Stimulated activated CD4-positive, alpha-beta T cell treated with anti-CD3 and anti-CD28 coated beads, TNF-alpha, amount 100 ng/mL, for 48 hours (primary cell): ENCODE measurements around the gene RBMY1F.
"Not testable (repeated sequence)": the region's sequence is repeated elsewhere in the genome, so short reads cannot be mapped to it uniquely, and the experiment has no call there.

Experiments used
- DNase-seq, 3 donors: peaks; one replicate each; pipeline ENCODE4 v3.0.0-alpha.2; 2020; ENCODE audit warnings: low read depth in 3 of 3

Gene RBMY1F

DNA sequence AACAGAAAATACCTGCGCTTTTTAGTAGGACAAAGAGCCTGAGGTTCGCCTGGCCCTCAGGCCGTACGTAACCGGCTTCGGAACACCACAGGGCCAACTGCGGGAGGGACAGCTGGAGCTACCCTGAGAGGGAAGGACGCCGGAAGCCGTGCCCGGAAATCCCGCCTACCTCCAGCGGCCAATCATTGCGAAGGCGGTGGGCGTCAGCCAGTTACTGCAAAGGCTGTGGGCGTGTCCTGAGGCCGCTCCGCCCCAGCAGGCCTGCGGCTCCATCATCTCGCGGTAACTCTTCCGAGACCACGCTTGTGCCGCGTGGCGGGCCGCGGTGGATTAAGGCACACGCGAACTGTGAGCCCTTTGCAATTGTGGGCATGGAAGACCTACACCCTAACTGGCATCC, at the start of gene RBMY1F:
RBMY1F (minus strand) TSS at position 101 of the 400 bp plus-strand sequence. CDS start 1,954 bp downstream, outside the sequence.
- DNase-seq: not testable (repeated sequence)

DNA sequence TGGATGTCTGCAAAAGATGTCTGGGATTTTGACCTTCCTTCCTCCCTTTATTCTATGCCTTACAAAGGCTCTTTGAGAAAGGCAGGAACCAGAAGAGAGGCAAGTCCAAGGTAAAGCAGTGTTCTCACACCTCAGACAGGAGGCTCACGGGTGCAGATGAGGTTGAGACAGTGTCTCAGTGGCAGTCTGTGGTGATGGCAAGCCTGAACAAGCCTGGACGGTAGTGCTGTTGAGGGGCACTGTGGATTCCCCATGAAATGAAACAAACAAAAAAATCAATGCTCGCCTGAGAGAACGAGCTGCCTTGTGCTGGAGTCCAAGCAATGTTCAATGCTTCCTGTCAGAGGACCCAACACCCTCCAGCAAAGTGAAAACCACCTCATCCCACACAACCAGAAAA, 31.6 kb downstream of the RBMY1F start:
- not testable (repeated sequence) for DNase-seq

GRCh38 chrY:22141011-22141695, 41.6 kb downstream of the RBMY1F start:
- not testable (repeated sequence) for DNase-seq

DNA sequence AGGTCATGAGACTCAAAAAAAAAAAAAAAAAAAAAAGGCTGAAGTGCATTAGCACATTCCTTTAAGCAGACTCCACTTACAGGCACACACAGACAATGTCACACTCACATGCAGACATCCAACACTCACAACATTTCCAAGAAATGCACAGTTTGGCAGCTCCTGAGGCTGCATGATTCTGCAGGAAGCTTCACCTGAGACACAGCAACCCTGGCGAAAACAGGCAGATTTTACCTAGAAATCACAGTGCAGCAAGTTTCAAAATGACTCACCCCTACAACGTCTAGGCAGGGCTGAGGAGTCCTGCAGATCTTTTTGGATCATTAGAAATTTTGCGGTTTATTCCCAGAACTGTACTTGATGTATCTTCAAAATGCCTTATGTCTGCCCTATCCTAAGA, 48.0 kb downstream of the RBMY1F start:
- not testable (repeated sequence) for DNase-seq

GRCh38 chrY:22130494-22130893, 52.2 kb downstream of the RBMY1F start:
- not testable (repeated sequence) for DNase-seq
